Activated naive CD4-positive, alpha-beta T cell (primary cell): ENCODE data around the gene GAS7.
"Not testable (repeated sequence)": the region's sequence is repeated elsewhere in the genome, so short reads cannot be mapped to it uniquely, and the experiment has no call there.

Source experiments
- DNase-seq, 4 experiments: peaks; one replicate each; lab custom pipeline; 2025; lab: John Stamatoyannopoulos, UW

GAS7 gene

DNA sequence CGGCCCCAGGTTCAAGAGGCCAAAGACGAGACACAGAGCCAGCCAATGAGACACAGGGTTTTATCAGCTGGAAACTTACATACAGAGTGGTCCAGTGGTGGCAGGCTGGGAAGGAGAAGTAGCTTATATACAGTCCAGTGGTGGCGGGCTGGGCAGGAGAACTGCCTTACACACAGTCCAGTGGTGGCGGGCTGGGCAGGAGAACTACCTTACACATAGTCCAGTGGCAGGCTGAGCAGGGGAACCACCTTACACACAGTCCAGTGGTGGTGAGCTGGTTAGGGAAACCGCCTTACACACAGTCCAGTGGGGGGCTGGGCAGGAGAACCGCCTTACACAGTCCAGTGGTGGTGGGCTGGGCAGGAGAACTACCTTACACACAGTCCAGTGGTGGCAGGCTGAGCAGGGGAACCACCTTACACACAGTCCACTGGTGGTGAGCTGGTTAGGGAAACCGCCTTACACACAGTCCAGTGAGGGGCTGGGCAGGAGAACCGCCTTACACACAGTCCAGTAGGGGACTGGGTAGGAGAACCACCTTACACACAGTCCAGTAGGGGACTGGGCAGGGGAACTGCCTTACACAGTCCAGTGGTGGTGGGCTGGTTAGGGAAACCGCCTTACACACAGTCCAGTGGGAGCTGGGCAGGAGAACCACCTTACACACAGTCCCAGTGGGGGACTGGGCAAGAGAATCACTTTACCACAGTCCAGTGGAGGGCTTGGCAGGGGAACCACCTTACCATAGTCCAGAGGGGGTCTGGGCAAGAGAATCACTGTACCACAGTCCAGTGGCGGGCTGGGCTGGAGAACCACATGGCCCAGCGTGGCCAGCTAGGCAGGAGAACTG lies 90.9 kb downstream of the GAS7 start:
- no peak for DNase-seq

DNA sequence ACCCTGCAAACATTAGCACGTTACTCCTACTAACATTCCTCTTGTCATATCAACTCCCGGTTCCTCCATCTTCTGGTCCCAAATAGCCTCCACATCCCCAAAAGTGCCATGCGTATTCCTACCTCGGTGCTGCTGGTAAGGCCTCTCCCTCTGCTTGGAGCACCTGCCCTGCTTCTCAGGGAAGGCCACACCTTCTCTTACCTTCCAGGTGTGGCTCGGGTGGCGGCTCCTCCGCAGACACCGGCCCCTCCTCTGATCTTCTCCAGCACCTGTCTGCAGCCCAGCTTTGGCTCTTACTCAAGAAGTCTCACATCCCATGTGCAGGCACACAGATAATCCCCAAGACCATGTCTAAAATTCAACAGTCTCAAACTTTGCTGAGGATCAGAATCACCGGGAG lies 92.3 kb downstream of the GAS7 start:
- no peak for DNase-seq

DNA sequence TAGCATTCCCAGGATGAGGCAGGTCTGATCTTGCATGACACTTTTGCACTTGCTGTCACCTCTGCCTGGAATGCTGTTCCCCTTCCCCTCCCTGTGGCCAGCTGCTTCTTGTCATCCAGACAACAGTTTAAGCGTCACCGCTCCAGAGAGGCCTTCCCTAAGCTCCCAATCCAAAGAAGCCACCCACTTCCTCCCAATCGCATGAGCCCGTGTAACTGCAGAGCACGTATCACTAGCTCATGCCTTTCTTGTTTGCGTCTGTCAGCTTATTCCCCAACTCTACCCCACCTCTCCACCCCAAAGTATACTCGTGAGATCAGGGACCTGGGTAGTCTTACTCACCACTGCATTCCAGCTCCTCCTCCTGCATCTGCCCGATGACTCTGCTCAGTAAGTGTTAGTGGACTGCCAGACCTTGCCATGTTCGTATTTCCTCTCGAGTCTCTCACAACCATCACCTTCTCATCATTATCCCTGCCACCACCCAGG lies 92.8 kb downstream of the GAS7 start:
- DNase-seq, result no peak

DNA sequence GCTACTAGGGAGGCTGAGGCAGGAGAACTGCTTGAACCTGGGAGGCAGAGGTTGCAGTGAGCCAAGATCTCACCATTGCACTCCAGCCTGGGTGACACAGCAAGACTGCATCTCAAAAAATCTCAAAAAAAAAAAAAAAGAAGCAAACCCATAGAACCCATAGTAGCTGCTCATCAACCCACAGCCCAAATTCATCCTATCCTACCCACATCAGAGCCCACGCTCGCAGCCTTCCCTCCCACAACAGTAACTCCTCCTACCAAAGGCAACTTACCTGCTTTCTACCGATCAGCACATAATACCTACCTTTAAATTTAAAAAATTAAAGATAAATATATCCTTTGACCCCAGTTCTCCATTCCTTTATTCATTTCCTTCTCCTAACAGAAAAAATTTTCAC lies 94.7 kb downstream of the GAS7 start:
- no peak for DNase-seq

DNA sequence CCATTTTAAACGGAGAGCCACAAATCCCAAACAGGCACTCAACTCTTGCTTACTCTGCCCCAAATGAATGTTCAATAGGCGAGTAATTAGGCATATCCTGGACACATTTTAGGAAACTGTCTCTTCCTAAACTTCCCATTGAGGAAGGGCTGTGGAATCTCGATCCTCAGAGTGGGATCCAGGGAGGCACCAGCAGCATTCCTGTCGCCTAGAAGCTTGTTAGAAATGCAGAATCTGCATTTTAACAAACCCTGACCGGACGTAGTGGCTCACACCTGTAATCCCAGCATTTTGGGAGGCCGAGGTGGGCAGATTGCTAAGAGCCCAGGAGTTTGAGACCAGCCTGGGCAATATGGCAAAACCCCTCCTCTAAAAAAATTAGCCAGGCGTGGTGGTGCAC lies 95.6 kb downstream of the GAS7 start:
- no peak for DNase-seq

DNA sequence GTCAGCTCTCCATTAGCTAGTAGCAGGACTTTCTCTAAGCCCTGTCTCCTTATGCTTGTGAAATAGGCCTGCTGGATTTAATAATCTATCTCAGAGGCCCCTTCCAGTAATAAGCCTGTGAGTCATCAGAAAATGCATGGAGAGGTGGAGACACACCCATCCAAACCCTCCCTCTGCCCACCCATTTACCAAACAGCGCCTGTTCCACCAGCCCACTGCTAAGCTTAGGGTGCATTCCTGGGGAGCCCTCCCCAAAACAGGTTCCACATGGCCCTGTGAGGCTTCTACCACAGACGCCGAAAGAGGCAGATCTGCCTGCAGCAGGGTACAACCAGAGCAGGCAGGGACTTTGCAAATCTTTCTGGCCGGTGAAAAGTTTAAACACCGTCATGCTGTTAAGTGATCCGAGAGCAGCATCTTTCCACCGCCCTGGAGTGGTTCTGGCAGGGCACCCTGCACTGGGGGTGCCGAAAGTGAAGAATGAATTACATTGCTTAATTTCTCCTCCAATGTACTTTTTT lies 99.3 kb downstream of the GAS7 start:
- no peak for DNase-seq

DNA sequence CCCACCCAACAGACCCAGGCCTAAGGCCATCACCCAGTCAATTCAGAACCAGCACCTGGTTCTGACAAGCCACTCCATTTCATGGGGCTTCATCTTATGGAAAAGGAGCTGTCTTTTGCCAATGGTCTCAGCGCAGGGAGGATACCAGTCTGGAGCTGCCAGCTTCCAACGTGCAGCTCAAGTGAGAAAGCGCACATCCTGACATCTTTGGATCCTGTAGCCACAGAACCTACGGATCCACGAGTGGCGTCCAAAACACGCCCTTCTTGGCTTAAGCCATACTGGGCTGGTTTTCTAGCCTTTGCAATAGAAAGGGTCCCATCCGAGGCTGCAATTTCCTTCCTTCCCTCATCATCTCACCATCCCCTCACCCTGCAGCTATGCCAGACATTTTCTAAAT lies 101.8 kb downstream of the GAS7 start:
- DNase-seq, result no peak

DNA sequence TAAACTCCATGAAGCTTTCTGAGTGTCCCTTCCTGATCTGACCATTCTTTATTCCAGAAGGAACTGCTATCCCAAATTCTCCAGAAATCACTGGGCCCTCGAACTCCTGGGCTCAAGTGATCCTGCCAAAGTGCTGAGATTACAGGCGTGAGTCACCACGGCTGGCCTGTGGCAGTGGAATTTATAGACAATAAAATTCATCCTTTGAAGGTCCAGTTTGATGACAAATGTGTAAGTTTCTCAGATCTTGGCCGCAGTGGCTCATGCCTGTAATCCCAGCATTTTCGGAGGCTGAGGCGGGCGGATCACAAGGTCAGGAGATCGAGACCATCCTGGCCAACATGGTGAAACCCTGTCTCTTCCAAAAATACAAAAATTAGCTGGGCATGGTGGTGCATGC lies 103.1 kb downstream of the GAS7 start:
- DNase-seq, result not testable (repeated sequence)

DNA sequence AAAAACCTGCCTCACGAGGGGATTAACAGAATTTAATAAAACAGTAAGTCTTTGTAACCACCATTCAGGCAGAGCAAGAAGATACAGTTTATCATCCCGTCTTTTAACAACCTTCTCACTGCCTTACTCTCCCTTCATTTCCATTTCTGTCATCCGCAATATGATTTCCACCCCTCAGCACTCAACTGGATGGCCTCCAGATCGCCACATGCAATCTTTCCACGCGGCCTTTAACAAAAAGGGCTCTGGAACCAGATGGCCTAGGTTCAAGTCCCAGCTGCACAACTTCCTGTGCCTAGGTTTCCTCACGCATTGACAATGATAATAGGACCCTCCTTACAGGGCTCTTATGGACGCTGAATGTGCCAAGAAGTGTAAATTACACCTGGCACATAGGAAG lies 103.6 kb downstream of the GAS7 start:
- DNase-seq, result no peak

DNA sequence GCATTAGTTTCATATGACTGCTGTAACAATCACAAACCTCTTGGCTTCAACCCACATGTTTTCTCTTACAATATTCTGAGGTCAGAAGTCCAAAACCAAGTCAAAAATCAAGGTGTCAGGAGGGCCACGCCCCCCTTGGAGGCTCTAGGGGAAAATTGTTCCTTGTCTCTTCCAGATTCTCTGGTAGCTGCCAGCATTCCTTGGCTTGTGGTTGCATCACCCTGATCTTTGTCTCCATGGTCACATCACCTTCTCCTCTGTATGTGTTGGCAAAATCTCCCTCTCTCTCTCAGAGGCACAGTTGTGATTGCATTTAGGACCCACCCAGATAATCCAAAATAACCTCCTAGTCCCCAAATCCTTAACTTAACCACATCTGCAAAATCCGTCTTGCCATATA lies 105.8 kb downstream of the GAS7 start:
- no peak for DNase-seq

DNA sequence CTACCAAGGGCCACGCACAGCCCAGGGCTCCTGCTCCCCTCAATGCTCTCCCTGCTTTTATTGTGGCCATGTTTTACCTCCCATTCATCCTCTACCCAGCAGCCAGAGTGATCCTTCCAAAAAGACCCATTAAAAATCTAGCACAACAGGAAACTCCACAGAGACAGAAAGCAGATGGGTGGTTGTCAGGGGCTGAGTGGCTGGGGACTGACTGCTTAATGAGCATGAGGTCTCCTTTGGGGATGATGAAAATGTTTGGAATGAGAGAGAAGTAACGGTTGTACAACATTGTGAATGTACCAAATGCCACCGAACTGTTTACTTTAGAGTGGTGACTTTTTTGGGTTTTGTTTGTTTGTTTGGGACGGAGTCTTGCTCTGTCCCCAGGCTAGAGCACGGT lies 107.4 kb downstream of the GAS7 start:
- DNase-seq, result no peak

DNA sequence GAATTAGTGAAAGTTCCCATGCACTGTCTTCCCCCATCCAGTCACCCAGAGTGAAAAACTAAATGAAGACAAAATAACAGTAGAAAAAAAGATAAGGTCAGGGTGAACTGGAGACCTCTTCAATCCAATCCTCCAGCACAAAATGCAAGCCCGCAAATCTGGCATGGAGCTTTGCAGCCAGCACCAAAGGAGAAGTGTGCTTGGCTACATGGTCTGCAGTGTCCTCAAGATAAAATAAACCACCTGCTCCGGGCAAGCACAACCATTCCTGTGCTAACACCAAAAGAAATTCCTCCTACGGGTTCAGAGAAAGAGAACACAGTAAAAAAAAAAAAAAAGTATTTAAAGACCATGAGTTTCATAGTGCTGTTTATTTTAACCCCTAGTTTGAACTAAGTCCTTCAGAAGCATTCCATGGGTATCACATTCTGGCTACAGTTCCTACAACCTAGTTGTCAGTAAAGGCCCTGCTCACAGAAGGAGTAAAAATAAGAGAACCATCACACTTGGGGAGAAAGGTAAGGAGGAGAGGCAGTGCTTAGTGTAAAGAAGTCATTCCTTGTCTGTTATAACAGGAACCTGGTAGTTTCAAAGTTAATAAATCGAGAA lies 109.1 kb downstream of the GAS7 start:
- no peak for DNase-seq

DNA sequence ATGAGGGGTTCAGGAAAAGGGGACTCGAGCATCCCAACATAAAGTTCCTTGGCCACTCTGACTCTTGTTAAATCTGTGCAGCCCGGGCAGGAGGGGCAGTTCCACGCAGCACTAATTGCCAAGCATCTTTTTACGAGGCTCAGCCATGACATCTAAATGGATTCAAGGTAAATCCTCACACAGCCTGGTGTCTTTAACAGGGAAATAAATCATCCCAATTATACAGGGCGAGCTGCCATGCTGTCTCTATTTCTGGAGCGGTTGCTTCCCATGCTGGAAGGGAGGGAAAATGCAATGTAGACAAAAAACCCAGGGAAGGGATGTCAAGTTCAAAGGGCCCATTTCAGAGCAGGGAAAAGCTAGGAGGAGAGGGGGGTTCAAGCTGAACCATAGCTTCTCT lies 110.0 kb downstream of the GAS7 start:
- DNase-seq, result no peak

DNA sequence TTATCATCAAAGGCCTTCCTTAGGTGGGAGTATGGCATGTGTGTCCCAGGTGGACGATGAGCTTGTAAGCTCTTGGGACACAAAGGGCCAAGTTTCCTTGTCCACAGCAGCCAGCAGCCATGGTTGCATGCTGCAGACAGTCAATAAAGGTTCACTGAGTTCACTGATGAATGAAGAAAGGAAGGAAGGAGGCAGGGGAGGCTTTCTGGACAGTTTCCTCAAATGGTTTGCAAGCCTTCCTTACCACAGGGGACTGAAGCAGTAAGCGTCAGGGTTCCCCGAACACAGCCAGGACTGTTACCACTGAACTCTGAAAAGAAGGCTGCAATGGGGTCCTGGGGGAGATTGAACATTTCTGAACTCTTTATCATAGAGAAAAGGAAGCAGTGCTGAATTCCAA lies 111.1 kb downstream of the GAS7 start:
- no peak for DNase-seq

DNA sequence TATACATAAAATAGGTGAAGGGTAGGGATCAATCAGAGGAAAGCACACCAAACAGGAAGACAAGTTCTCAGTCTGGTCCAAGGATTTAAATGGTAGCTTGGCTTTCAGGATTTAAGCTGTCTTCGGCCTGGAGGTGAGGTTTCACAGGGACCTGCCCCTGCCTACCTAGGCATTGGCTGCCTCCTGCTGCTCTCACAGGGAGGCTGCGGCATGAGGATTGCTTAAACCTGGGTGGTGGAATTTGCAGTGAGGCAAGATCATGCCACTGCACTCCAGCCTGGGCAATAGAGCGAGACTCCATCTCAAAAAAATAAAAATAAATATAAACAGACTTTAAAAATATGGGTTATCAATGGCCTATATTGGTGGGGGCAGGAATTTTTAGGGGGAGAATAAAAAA lies 114.5 kb downstream of the GAS7 start:
- DNase-seq, result no peak

DNA sequence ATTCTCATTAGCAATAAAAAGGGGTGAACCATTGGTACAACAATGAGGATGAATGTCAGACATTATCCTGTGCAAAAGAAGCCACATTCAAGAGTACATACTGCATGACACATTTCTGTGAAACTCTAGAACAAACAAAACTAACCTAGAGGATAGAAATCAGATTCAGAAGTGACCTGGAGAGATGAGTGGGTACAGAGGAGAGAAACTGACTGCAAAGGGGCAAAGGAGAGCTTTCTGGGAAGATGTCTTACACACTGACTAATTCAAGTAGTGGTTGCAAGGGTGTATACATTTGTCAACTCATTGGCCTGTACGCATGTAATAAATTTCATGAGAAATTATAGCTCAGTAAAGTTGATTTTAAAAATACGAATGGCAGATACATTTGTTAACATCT lies 115.6 kb downstream of the GAS7 start:
- no peak for DNase-seq

DNA sequence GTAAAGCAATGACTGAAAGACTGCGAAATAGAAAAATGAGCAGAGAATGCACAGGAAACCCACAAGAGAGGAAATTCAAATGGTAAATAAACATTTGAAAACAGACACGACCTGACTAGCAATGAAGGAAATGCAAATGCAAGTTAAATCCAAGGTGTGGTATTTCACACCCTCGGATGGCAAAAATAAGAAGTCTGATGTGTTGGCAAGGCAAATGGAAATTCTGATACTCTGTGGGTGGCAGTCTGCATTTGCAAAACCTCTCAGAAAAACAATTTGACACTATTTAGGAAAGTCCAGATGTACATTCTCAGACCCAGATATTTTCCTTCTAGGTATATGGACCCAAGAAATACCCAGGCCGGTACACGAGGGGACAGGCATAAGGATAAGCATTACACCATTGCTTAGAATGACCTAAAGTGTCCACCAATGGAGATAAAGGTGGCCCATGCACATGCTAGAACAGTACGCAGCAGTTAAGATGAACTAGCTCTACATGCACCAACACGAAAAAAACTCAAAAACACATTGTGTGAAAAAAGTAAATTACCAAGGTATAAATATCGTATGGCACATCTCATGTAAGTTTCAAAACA lies 116.7 kb downstream of the GAS7 start:
- DNase-seq, result no peak

DNA sequence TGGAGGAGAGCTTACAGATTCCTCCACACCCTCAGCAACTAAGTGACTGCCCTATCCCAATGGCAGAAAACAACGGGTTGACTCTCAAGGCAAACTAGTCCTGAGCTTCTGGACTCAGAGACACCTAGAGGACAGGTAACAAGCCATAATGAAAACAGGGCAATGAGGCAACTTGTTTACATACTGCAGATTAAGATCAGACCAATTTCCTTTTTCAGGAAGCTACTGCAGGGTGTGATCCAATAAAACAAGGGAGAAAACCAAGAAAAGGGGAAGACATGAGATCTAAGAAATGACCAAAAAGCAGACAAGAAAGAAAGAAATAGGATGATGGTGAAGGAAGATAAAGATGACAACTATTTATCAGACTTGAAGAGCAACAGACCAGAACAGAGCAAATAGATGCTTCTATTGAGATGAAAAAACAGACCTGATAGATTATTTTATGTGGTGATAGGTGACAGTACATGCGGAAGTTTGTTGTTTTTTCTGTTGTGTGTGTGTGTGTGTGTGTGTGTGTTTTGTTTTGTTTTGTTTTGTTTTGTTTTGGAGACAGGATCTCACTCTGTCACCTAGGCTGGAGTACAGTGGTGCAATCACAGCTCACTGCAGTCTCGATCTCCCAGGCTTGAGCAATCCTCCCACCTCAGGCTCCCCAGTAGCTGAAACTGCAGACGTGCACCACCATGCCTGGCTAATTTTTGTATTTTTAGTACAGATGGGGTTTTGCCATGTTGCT lies 120.7 kb downstream of the GAS7 start:
- no peak for DNase-seq

DNA sequence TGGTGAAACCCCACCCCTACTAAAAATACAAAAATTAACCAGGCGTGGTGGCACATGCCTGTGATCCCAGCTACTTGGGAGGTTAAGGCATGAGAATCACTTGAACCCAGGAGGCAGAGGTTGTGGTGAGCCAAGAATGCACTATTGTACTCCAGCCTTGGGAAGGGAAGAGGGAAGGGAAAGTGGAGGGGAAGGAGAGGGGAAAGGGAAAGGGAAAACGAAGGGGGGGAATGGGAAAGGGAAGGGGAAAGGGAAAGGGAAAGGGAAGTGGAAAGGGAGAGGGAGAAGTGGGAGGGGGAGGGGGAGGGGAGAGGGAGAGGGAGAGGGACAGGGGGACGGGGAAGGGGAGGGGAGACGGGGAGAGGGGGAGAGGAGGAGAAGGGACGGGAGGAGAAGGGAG lies 122.5 kb downstream of the GAS7 start:
- DNase-seq, result no peak

DNA sequence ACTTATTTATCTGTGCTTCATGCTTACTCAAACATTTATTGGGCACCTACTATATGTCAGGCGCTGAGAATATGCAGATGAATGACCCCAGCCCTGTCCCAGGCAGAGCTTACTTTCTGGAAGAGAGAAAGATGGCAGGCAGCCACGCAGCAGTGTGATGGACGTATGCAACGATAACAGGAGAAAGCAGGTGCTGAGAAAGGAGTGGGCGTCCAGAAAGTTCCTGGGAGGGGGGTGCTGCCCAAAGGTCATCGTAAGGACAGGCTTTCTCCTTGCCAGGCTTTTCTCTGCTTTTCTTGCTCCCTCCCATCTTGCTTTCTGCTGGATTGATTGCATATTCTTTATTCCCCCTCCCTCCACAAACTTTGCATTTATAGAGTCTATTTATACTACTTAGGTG lies 124.5 kb downstream of the GAS7 start:
- no peak for DNase-seq

DNA sequence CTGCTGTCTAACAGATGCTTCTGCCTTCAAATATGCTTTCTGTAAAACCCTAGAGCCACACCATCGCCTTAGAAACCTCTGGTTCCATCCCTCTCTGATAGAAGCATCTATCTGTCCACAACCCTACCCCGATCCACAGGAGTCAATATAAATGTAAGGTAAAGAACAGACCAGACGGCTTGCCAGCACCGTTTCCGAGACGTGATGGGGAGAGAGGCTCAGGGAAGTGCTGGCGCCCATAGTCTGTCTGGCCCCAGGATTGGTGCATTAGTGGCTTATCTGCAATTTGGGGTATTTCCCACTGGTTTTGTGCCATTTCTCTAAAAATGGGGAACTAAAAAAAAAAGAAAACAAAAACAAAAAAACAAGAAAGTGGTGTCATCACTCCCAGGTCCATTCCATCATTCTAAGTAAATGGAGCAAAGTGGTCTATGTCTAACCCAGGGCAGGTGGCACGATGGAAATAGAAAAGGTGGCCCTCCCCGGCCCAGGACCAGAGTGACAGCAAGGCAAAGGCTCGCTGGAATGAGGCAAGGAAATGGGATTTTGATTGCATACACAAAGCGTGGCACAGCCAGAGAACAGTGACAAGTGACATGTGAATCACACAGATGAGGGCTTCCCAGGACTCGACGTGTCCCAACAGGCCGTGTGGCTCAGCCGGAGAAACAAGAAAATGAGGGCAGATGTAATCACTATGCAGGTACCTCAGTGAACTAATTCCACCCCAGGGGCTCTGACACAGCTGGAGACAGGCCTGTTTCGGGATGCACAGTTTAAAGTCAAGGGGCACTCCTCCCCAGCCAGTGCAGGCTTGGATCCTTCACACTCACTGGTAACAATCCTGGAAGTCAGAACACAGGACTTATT lies 125.6 kb downstream of the GAS7 start:
- no peak for DNase-seq
